Vagina (tissue), 2 donors: Measurements from ENCODE around the gene ZFHX3. TPM values are rescaled to one million over a fixed set of nuclear protein-coding genes. Genes with fewer than 3 reads are reported as not detected.

Source experiments
- DNase-seq, 2 donors: peaks; one replicate each; pipeline ENCODE4 v3.0.0-alpha.2; 2017; ENCODE audit errors: extremely low spot score in 2 of 2
- H3K27ac ChIP-seq: fragments of 200-600 bp; sonication (generic); one replicate; pipeline ENCODE4 v1.5.1; 2019
- H3K27me3 ChIP-seq: fragments of 200-600 bp; sonication (generic); one replicate; pipeline ENCODE4 v1.5.1; 2019
- H3K36me3 ChIP-seq, 2 donors: fragments of 200-600 bp; sonication (generic); one replicate each; pipeline ENCODE4 v1.5.1; 2017 to 2019
- H3K4me1 ChIP-seq: fragments of 200-600 bp; sonication (generic); one replicate; pipeline ENCODE4 v1.5.1; 2019
- H3K4me3 ChIP-seq, 2 donors: fragments of 200-600 bp; sonication (generic); 1 replicate in 1 of 2; 2 replicates in 1 of 2; pipeline ENCODE4 v1.5.1; 2016 to 2019
- H3K9me3 ChIP-seq: fragments of 200-600 bp; sonication (generic); one replicate; pipeline ENCODE4 v1.5.1; 2019
- POLR2A ChIP-seq, 2 donors: fragments of 450-650 bp; IDR thresholded peaks; one replicate each; pipeline ENCODE4 v1.6.1; 2017; ENCODE audit warnings: antibody characterized with exemption in 2 of 2, mild to moderate bottlenecking in 2 of 2, moderate library complexity in 2 of 2
- POLR2AphosphoS5 ChIP-seq, 2 donors: sonication (generic); formaldehyde crosslinking; IDR thresholded peaks; one replicate each; pipeline ENCODE4 v1.9.0; 2017; ENCODE audit warnings: antibody characterized with exemption in 2 of 2, mild to moderate bottlenecking in 2 of 2, low read depth in 1 of 2; ENCODE audit not compliant: insufficient read depth in 1 of 2
- intact Hi-C: fragments of 100-400 bp; cut with DNase I; formaldehyde crosslinking; loops from one replicate; pipeline ENCODE4 v1.15.1; 2023
- total RNA-seq: library from RNA; depleted of rRNA; stranded (reverse); fragments of >200 nt; gene quantifications from one replicate; pipeline ENCODE4 v1.2.3, GENCODE V29; 2016
- TF ChIP-seq, protein P1 (sequence below), 3 experiments: fragments of 450-650 bp in 2 of 3; fragments of 200-600 bp in 1 of 3; sonication (generic) in 1 of 3; IDR thresholded peaks; one replicate each; pipeline ENCODE4 v1.5.1; 2017 to 2019; ENCODE audit warnings: antibody characterized with exemption in 3 of 3, mild to moderate bottlenecking in 2 of 3, moderate library complexity in 2 of 3

The ZFHX3 gene
- total RNA-seq, 1 donor from 2014 or later: 28.0 TPM

- H3K4me3 ChIP-seq: no peak overlapping the region
- no peaks in the 10 kb centered on the region for H3K4me1 ChIP-seq
- TF ChIP-seq POLR2AphosphoS5 (IDR thresholded peaks at IDR 0.05; ENCODE audit: insufficient read depth in 1 of 2, low read depth in 1 of 2) (no peak), POLR2A (IDR thresholded peaks at IDR 0.05) (no peak)
- TF ChIP-seq, protein P1, sequence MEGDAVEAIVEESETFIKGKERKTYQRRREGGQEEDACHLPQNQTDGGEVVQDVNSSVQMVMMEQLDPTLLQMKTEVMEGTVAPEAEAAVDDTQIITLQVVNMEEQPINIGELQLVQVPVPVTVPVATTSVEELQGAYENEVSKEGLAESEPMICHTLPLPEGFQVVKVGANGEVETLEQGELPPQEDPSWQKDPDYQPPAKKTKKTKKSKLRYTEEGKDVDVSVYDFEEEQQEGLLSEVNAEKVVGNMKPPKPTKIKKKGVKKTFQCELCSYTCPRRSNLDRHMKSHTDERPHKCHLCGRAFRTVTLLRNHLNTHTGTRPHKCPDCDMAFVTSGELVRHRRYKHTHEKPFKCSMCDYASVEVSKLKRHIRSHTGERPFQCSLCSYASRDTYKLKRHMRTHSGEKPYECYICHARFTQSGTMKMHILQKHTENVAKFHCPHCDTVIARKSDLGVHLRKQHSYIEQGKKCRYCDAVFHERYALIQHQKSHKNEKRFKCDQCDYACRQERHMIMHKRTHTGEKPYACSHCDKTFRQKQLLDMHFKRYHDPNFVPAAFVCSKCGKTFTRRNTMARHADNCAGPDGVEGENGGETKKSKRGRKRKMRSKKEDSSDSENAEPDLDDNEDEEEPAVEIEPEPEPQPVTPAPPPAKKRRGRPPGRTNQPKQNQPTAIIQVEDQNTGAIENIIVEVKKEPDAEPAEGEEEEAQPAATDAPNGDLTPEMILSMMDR (IDR thresholded peaks at IDR 0.05): no peak
- H3K27ac ChIP-seq: no peak overlapping the region
- no peaks in the 10 kb centered on the region for H3K9me3 ChIP-seq
- H3K27me3 ChIP-seq: no peaks in the 10 kb centered on the region
- peaks cover 0 to 16% of the 10 kb centered on the region in 2 donors for H3K36me3 ChIP-seq
- intact Hi-C loops: no loop called here
- no peak for DNase-seq
Observed at GRCh38 chr16:72945611-72946010, 102.3 kb downstream of the ZFHX3 start.

DNA sequence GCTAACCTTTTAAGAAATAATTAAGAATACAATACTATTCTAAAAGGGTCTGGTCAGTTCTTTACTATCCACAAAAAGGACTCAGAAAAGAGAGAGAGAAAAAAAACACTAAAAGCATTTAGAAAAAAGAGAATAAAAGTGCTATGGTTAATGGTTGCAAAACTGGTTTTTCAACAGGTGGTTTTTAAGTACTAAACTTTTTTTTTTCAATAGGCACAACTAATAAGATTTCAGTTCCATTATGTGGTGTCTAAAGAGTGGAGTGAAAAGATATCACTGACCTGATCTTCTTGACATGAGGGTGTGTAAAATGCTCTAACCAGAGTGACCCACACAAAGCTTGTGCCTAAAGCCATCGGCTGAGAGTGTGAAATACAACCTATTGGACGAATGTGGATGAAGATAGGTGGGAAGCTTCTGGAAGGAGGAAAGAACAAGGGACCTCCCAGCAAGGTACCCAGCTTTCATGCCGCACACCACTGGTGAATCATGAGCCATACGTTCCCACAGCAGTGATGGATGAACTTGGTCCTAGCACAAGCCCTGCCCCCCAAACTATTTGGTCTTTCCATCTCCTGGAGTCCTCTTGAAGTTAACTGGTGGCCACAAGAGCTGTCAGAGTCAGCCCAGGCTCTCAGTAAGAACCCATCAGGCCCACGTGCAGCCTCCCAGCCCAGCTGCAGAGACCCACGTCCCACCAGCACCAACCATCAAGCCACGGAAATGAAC, 103.0 kb downstream of the ZFHX3 start:
- H3K36me3 ChIP-seq: peaks cover 0 to 9% of the 10 kb centered on the region in 2 donors
- intact Hi-C loops: no loop called here
- H3K27me3 ChIP-seq: no peaks in the 10 kb centered on the region
- H3K9me3 ChIP-seq: no peaks in the 10 kb centered on the region
- H3K27ac ChIP-seq: no peak overlapping the region
- TF ChIP-seq POLR2AphosphoS5 (IDR thresholded peaks at IDR 0.05; ENCODE audit: insufficient read depth in 1 of 2, low read depth in 1 of 2): no peak
- TF ChIP-seq POLR2A (IDR thresholded peaks at IDR 0.05): no peak
- TF ChIP-seq, protein P1 (IDR thresholded peaks at IDR 0.05): no peak
- no peak overlapping the region for H3K4me3 ChIP-seq
- no peak for DNase-seq
- peaks cover 2% of the 10 kb centered on the region for H3K4me1 ChIP-seq

DNA sequence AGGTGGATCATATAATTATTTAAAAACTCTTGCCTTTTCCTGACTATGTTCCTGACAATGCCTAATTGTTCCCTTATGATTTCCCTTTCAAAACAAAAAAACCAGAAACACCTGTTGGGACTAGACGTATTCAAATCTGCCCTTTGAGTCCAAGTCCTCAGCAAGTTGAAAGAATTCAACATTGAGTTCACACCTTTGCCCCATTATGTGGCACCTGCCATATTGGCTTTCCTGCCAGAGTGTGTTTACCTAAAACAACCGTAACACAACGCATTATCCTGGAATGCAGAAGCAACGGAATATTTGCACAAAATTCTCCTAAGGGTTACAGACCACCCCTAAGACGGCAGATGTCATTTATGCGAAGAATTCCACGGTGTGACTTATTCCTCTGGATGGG, 105.9 kb downstream of the ZFHX3 start:
- intact Hi-C loops: no loop called here
- Histone ChIP-seq H3K27ac (no peak overlapping the region), H3K9me3 (no peaks in the 10 kb centered on the region), H3K4me3 (no peak overlapping the region), H3K36me3 (no peaks in the 10 kb centered on the region), H3K27me3 (no peaks in the 10 kb centered on the region), H3K4me1 (peaks cover 31% of the 10 kb centered on the region)
- no peak for DNase-seq
- TF ChIP-seq, protein P1 (IDR thresholded peaks at IDR 0.05): no peak
- no peak for TF ChIP-seq POLR2A (IDR thresholded peaks at IDR 0.05)

GRCh38 chr16:72940886-72941285, 107.0 kb downstream of the ZFHX3 start:
- no peaks in the 10 kb centered on the region for H3K36me3 ChIP-seq
- DNase-seq: no peak
- TF ChIP-seq POLR2AphosphoS5 (IDR thresholded peaks at IDR 0.05; ENCODE audit: insufficient read depth in 1 of 2, low read depth in 1 of 2) (no peak), POLR2A (IDR thresholded peaks at IDR 0.05) (no peak)
- TF ChIP-seq, protein P1 (IDR thresholded peaks at IDR 0.05): no peak
- no peaks in the 10 kb centered on the region for H3K27me3 ChIP-seq
- intact Hi-C loops: no loop called here
- H3K27ac ChIP-seq: no peak overlapping the region
- H3K4me3 ChIP-seq: no peak overlapping the region
- peaks cover 38% of the 10 kb centered on the region for H3K4me1 ChIP-seq
- H3K9me3 ChIP-seq: no peaks in the 10 kb centered on the region

- Histone ChIP-seq H3K4me3 (no peak overlapping the region), H3K27ac (peak overlapping the region; percentile 81), H3K27me3 (no peaks in the 10 kb centered on the region), H3K9me3 (no peaks in the 10 kb centered on the region), H3K4me1 (peaks cover 55% of the 10 kb centered on the region), H3K36me3 (no peaks in the 10 kb centered on the region)
- intact Hi-C loops: loop anchor here (5.0 to 10.0 kb wide), 3 partner anchors 48 to 113 kb away; no protein-coding TSS in a partner anchor
- TF ChIP-seq, protein P1 (IDR thresholded peaks at IDR 0.05): peak in 1 of 3 experiments; percentile 35
- TF ChIP-seq POLR2A (IDR thresholded peaks at IDR 0.05): no peak
- no peak for DNase-seq
Observed at GRCh38 chr16:72939247-72939646, 108.7 kb downstream of the ZFHX3 start.
